PFSK-1 (cell line): Measurements from ENCODE around the gene KCNMA1.

Experiments
- FOXP2 ChIP-seq: optimal IDR thresholded peaks from 2 replicates; pipeline ENCODE3; 2011; ENCODE audit warnings: borderline replicate concordance, control low read depth, inconsistent platforms; ENCODE audit not compliant: insufficient read depth; ENCODE audit errors: extremely low read length, extremely low read depth
- POLR2AphosphoS5 ChIP-seq: IDR thresholded peaks from 2 replicates; pipeline ENCODE4 v1.6.1; 2012; ENCODE audit warnings: low read depth, mild to moderate bottlenecking, control low read depth, low read length, moderate library complexity
- TAF1 ChIP-seq: IDR thresholded peaks from 2 replicates; pipeline ENCODE4 v1.6.1; 2012; ENCODE audit warnings: low read length, control low read depth, borderline replicate concordance; ENCODE audit not compliant: insufficient read depth

DNA sequence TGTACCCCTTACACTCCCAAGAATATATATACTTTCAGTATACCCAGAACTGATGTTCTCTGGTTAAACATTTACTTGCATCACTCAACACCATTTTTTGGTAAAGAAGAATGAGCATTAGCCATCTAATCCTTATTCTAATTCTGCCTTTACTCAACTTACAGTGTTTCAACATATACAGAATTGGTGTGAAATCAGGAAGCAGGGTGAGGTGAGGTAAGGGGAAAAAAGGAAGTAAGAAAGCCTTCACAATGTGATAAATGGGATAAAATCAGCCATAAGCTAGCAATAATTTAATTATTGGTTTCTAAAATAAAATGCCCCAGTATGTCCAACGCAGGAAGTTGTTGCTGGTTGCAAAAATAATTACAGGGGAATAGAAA lies 605.4 kb downstream of the KCNMA1 start:
- no peak for TF ChIP-seq TAF1
- TF ChIP-seq POLR2AphosphoS5 = no peak
- no peak for TF ChIP-seq FOXP2
